HCT116 (cell line): ENCODE results near the gene ANKRD23. TPM values are rescaled to one million over a fixed set of nuclear protein-coding genes. Genes with fewer than 3 reads are reported as not detected.
A peak's percentile ranks its signal among the peaks of the same experiment; 100 is the strongest.

ENCODE experiments used
- ATAC-seq: fragments of 200-7000 bp; cut with Tn5 transposase; 2 replicates; pipeline ENCODE4 v1.9.1; 2020; ENCODE audit warnings: mild to moderate bottlenecking, moderate library complexity
- BruUV-seq: library from RNA; stranded (reverse); fragments of 400-500 nt; replicated peaks from 2 replicates; lab custom pipeline; 2021; lab: Mats Ljungman, UMichigan
- CTCF ChIA-PET: fragments of 300-600 bp; sonication (Branson Sonifier 250); formaldehyde crosslinking; loops from one replicate; lab custom pipeline; 2021; ENCODE audit warnings: antibody characterized with exemption; lab: Charles Lee
- POLR2A ChIA-PET: fragments of 300-600, 350-600 bp; sonication (Branson Sonifier 250); formaldehyde crosslinking; loops from one replicate; lab custom pipeline; 2021; ENCODE audit warnings: antibody characterized with exemption; lab: Charles Lee
- RAD21 ChIA-PET, 2 experiments: fragments of 300-600 bp; sonication (Branson Sonifier 250); formaldehyde crosslinking; loops; one replicate each; lab custom pipeline; 2023; ENCODE audit warnings: low total read pairs in 2 of 2; ENCODE audit not compliant: uncharacterized antibody in 2 of 2, unreplicated experiment in 2 of 2, low non-redundant PET in 1 of 2; lab: Charles Lee
- DNase-seq: peaks from one replicate; pipeline ENCODE4 v3.0.0-alpha.2; 2010; ENCODE audit warnings: low read depth, low spot score
- H2AFZ ChIP-seq: fragments of 200-600 bp; shearing (Covaris generic), sonication (generic); 2 replicates; pipeline ENCODE4 v1.6.1; 2017; ENCODE audit warnings: low read depth, mixed run types, mixed read lengths, antibody characterized with exemption, low read length; ENCODE audit not compliant: poor library complexity, severe bottlenecking
- H3K27ac ChIP-seq: 2 replicates; pipeline ENCODE4 v1.5.1; 2012; ENCODE audit warnings: low read depth, low read length
- H3K27me3 ChIP-seq: fragments of 200-600 bp; sonication (generic); 2 replicates; pipeline ENCODE4 v1.6.1; 2016; ENCODE audit warnings: mixed run types, low read length, mixed read lengths; ENCODE audit not compliant: insufficient read depth
- H3K36me3 ChIP-seq, 2 experiments: fragments of 200-500 bp in 1 of 2; fragments of 200-600 bp in 1 of 2; sonication (Bioruptor generic) in 1 of 2; sonication (generic) in 1 of 2; 2 replicates each; pipeline versions ENCODE4 v1.5.1 to v1.6.1; 2014 to 2016; ENCODE audit warnings: low read length in 2 of 2, inconsistent platforms in 1 of 2, mixed read lengths in 1 of 2, mixed run types in 1 of 2; ENCODE audit not compliant: insufficient read depth in 2 of 2, control insufficient read depth in 1 of 2
- H3K4me1 ChIP-seq, 2 experiments: fragments of 200-600 bp in 1 of 2; sonication (generic) in 1 of 2; 2 replicates each; pipeline versions ENCODE4 v1.5.1 to v1.6.1; 2012 to 2017; ENCODE audit warnings: low read length in 2 of 2, inconsistent platforms in 1 of 2, mild to moderate bottlenecking in 1 of 2, mixed read lengths in 1 of 2, mixed run types in 1 of 2, moderate library complexity in 1 of 2; ENCODE audit not compliant: insufficient read depth in 2 of 2, control insufficient read depth in 1 of 2
- H3K4me2 ChIP-seq: fragments of 200-600 bp; sonication (generic); 2 replicates; pipeline ENCODE4 v1.6.1; 2017; ENCODE audit warnings: mixed run types, low read length, mixed read lengths
- H3K4me3 ChIP-seq, 2 experiments: fragments of 200-600 bp in 1 of 2; sonication (generic) in 1 of 2; replicated peaks in 1 of 2; 2 replicates each; pipeline ENCODE4 v1.5.1; 2011 to 2016; ENCODE audit warnings: low read length in 2 of 2, control low read depth in 1 of 2, low read depth in 1 of 2, mild to moderate bottlenecking in 1 of 2, mixed read lengths in 1 of 2, mixed run types in 1 of 2
- H3K79me2 ChIP-seq: fragments of 200-600 bp; sonication (generic); 2 replicates; pipeline ENCODE4 v1.6.1; 2017; ENCODE audit warnings: mild to moderate bottlenecking, mixed run types, low read length, moderate library complexity, mixed read lengths; ENCODE audit not compliant: insufficient read depth
- H3K9ac ChIP-seq: fragments of 200-600 bp; sonication (generic); 2 replicates; pipeline ENCODE4 v1.6.1; 2016; ENCODE audit warnings: low read length, mixed read lengths
- H3K9me2 ChIP-seq: fragments of 200-600 bp; sonication (generic), shearing (Covaris generic); 2 replicates; pipeline ENCODE4 v1.6.1; 2017; ENCODE audit warnings: mixed run types, mild to moderate bottlenecking, moderate library complexity; ENCODE audit not compliant: insufficient read depth
- H3K9me3 ChIP-seq, 2 experiments: fragments of 200-500 bp in 1 of 2; fragments of 200-600 bp in 1 of 2; sonication (Bioruptor generic) in 1 of 2; sonication (generic) in 1 of 2; 2 replicates each; pipeline ENCODE4 v1.6.1; 2014 to 2017; ENCODE audit warnings: low read length in 2 of 2, mixed read lengths in 2 of 2, inconsistent platforms in 1 of 2, low read depth in 1 of 2, mild to moderate bottlenecking in 1 of 2, mixed run types in 1 of 2, moderate library complexity in 1 of 2; ENCODE audit not compliant: control insufficient read depth in 1 of 2, insufficient read depth in 1 of 2
- H4K20me1 ChIP-seq: fragments of 200-600 bp; sonication (generic), shearing (Covaris generic); 2 replicates; pipeline ENCODE4 v1.6.1; 2017; ENCODE audit warnings: mixed run types, mild to moderate bottlenecking, moderate library complexity; ENCODE audit not compliant: insufficient read depth
- EZH2 ChIP-seq: fragments of 200-600 bp; sonication (generic); IDR thresholded peaks from 2 replicates; pipeline ENCODE4 v1.6.1; 2017; ENCODE audit warnings: antibody characterized with exemption, mixed run types
- MAX ChIP-seq: IDR thresholded peaks from 2 replicates; pipeline ENCODE4 v1.6.1; 2012
- POLR2A ChIP-seq: IDR thresholded peaks from 2 replicates; pipeline ENCODE4 v1.7.0; 2011; ENCODE audit warnings: borderline replicate concordance; ENCODE audit not compliant: insufficient read depth, insufficient read length; ENCODE audit errors: extremely low read depth
- POLR2AphosphoS5 ChIP-seq: IDR thresholded peaks from 2 replicates; pipeline ENCODE4 v1.6.1; 2011; ENCODE audit warnings: mild to moderate bottlenecking, low read depth, low read length, moderate library complexity
- SP1 ChIP-seq: IDR thresholded peaks from 2 replicates; pipeline ENCODE4 v1.6.1; 2012; ENCODE audit warnings: low read depth
- intact Hi-C: fragments of 100-400 bp; cut with micrococcal nuclease; formaldehyde crosslinking; loops from 2 replicates; pipeline ENCODE4 v1.10.0; 2022
- total RNA-seq: library from RNA; stranded (reverse); gene quantifications from one replicate; pipeline ENCODE4 v1.2.1, GENCODE V29; 2021; ENCODE audit not compliant: unreplicated experiment
- TF ChIP-seq, protein P1 (sequence below), 3 experiments: fragments of 200-600 bp in 1 of 3; sonication (generic) in 1 of 3; IDR thresholded peaks in 2 of 3; conservative IDR thresholded peaks in 1 of 3; 2 replicates each; pipeline ENCODE4 v1.5.1; 2012 to 2017; ENCODE audit warnings: low read depth in 2 of 3, low read length in 2 of 3, antibody characterized with exemption in 1 of 3, borderline replicate concordance in 1 of 3, control low read depth in 1 of 3, mild to moderate bottlenecking in 1 of 3, mixed read lengths in 1 of 3, mixed run types in 1 of 3, moderate library complexity in 1 of 3; ENCODE audit not compliant: insufficient read depth in 1 of 3

The ANKRD23 gene
- total RNA-seq, 1 experiment from 2014 or later: 1.4 TPM

DNA sequence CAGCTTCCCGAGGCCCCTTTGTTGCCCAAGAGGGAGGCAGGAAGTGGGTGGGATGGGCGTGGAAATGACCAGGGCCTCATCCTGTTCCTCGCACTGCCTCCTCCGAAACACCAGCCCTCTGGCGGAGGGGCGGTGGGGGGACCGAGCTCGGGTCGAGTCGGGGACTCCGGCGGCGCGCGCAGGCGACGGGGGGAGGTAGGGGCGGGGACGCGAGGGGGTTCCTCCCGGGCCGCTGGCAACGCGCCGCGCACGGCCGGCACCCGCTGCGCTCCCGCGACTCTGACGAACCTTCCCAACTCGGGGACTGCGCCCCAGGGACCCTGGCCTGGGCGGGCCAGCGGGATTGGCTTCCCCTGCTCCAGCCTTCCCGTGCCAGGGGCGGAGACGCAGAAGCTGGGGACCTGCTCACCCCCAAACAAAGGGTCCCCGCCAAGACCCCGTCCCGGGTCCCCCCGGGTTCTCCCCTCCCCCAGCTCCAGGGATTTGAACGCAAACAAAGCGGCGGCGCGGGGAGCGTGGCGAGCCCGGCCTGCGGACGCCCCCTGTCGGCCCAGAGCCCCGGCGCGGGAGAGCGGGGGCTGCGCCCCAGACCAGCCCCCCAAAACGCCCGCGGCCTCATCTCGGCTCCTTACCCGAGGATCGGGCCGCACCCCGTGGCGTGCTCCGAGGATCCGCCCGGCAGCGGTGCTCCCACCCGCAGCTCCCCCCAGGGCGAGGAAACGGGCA, 24.9 kb upstream of the ANKRD23 start:
- peak overlapping the region; percentile 92 for H3K9ac ChIP-seq
- BruUV-seq: no TSS peak
- peaks cover 22 to 36% of the 10 kb centered on the region in 2 experiments for H3K4me1 ChIP-seq
- ChIA-PET POLR2A (interaction anchor here (0.7 to 2.3 kb wide), 3 partner anchors 11 to 88 kb away, joined by 4 to 20 read pairs (median 4); partner anchors contain the start of gene ANKRD39), CTCF (interaction anchor here (1.0 to 1.9 kb wide), 4 partner anchors 10 to 309 kb away, joined by 3 to 17 read pairs (median 6); partner anchors contain the start of gene ANKRD39), RAD21 (interaction anchor here (0.7 to 1.8 kb wide), 3 partner anchors 10 to 82 kb away, joined by 5 to 8 read pairs (median 6); partner anchors contain the start of gene ANKRD39 (in 2 of the 2))
- H3K9me3 ChIP-seq: no peaks in the 10 kb centered on the region
- no peaks in the 10 kb centered on the region for H4K20me1 ChIP-seq
- peak overlapping the region; percentile 93 for H3K27ac ChIP-seq
- ATAC-seq (peak; percentile 76), DNase-seq (peak; percentile 54)
- H3K36me3 ChIP-seq: peaks cover 7 to 9% of the 10 kb centered on the region in 2 experiments; a peak in 3 of 4 replicates
- no peak overlapping the region for H2AFZ ChIP-seq
- peak; percentile 39 for TF ChIP-seq MAX
- TF ChIP-seq, protein P1, sequence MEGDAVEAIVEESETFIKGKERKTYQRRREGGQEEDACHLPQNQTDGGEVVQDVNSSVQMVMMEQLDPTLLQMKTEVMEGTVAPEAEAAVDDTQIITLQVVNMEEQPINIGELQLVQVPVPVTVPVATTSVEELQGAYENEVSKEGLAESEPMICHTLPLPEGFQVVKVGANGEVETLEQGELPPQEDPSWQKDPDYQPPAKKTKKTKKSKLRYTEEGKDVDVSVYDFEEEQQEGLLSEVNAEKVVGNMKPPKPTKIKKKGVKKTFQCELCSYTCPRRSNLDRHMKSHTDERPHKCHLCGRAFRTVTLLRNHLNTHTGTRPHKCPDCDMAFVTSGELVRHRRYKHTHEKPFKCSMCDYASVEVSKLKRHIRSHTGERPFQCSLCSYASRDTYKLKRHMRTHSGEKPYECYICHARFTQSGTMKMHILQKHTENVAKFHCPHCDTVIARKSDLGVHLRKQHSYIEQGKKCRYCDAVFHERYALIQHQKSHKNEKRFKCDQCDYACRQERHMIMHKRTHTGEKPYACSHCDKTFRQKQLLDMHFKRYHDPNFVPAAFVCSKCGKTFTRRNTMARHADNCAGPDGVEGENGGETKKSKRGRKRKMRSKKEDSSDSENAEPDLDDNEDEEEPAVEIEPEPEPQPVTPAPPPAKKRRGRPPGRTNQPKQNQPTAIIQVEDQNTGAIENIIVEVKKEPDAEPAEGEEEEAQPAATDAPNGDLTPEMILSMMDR (IDR thresholded peaks at IDR 0.05 in 2 of 3, conservative IDR thresholded peaks at IDR 0.05 in 1 of 3; ENCODE audit: borderline replicate concordance in 1 of 3, insufficient read depth in 1 of 3, low read depth in 2 of 3, low read length in 2 of 3): peak in 2 of 3 experiments; percentile 72 to 79; a peak in 5 of 6 replicates
- no peak for TF ChIP-seq EZH2
- TF ChIP-seq POLR2A: peak; percentile 28
- no peak for TF ChIP-seq SP1
- TF ChIP-seq POLR2AphosphoS5: peak; percentile 75
- intact Hi-C loops: loop anchor here (2.0 kb wide), 1 partner anchor 52 kb away; the partner anchor contains the start of gene CNNM3
- H3K27me3 ChIP-seq: no peaks in the 10 kb centered on the region
- peak overlapping the region; percentile 95 for H3K4me2 ChIP-seq
- H3K4me3 ChIP-seq: peak overlapping the region; percentile 66 to 82
- H3K79me2 ChIP-seq: peaks cover 25% of the 10 kb centered on the region; the same call in 1 of the 2 replicates
- H3K9me2 ChIP-seq: no peaks in the 10 kb centered on the region
